AG09319 (cell line): ENCODE measurements around the gene STK38L.

Experiments used
- DNase-seq: peaks from one replicate; pipeline ENCODE4 v3.0.0-alpha.2; 2010; ENCODE audit warnings: low read depth; ENCODE audit errors: extremely low read depth
- CTCF ChIP-seq: IDR thresholded peaks from 2 replicates; pipeline ENCODE4 v1.5.1; 2011; ENCODE audit warnings: low read depth, mild to moderate bottlenecking, inconsistent platforms, low read length, moderate library complexity

The STK38L gene

GRCh38 chr12:27359578-27360340 lies 115.7 kb downstream of the STK38L start:
- DNase-seq, result no peak
- no peak for TF ChIP-seq CTCF

- DNase-seq, result no peak
- TF ChIP-seq CTCF, result no peak
Observed at GRCh38 chr12:27361372-27361771, 117.3 kb downstream of the STK38L start.

GRCh38 chr12:27366621-27367020 lies 122.5 kb downstream of the STK38L start:
- TF ChIP-seq CTCF, result no peak
- no peak for DNase-seq

GRCh38 chr12:27367078-27367477 lies 123.0 kb downstream of the STK38L start:
- DNase-seq, result no peak
- TF ChIP-seq CTCF, result no peak
